GM18861 (cell line): ENCODE data around the gene AKT1.
"Not testable (repeated sequence)": the region's sequence is repeated elsewhere in the genome, so short reads cannot be mapped to it uniquely, and the experiment has no call there.

ENCODE experiments used
- ATAC-seq: cut with Tn5 transposase; IDR thresholded peaks from one replicate; pipeline ENCODE4 v1.9.1; 2021; ENCODE audit not compliant: unreplicated experiment

The AKT1 gene

GRCh38 chr14:104819361-104819781 lies 23.8 kb upstream of the AKT1 start:
- ATAC-seq, result no peak

- ATAC-seq, result no peak
Measured at GRCh38 chr14:104818714-104819161, 23.2 kb upstream of the AKT1 start.

GRCh38 chr14:104817930-104818713 lies 22.6 kb upstream of the AKT1 start:
- ATAC-seq, result no peak

- ATAC-seq, result no peak
Measured at GRCh38 chr14:104816616-104816884, 21.0 kb upstream of the AKT1 start.

- ATAC-seq, result not testable (repeated sequence)
Measured at GRCh38 chr14:104814701-104815100, 19.2 kb upstream of the AKT1 start.

GRCh38 chr14:104813286-104813685 lies 17.7 kb upstream of the AKT1 start:
- no peak for ATAC-seq

- no peak for ATAC-seq
Measured at GRCh38 chr14:104810316-104810715, 14.8 kb upstream of the AKT1 start.

GRCh38 chr14:104808456-104808855 lies 12.9 kb upstream of the AKT1 start:
- ATAC-seq, result no peak

- ATAC-seq, result no peak
Measured at GRCh38 chr14:104806625-104807465, 11.3 kb upstream of the AKT1 start.

GRCh38 chr14:104805941-104806624 lies 10.5 kb upstream of the AKT1 start:
- ATAC-seq, result no peak

GRCh38 chr14:104805326-104805678 lies 9.8 kb upstream of the AKT1 start:
- ATAC-seq, result no peak

- no peak for ATAC-seq
Measured at GRCh38 chr14:104804481-104805325, 9.2 kb upstream of the AKT1 start.

- no peak for ATAC-seq
Measured at GRCh38 chr14:104803912-104804410, 8.4 kb upstream of the AKT1 start.

GRCh38 chr14:104803280-104803911 lies 7.8 kb upstream of the AKT1 start:
- no peak for ATAC-seq

GRCh38 chr14:104802394-104803184 lies 7.0 kb upstream of the AKT1 start:
- ATAC-seq, result no peak

GRCh38 chr14:104801520-104802393 lies 6.2 kb upstream of the AKT1 start:
- no peak for ATAC-seq

GRCh38 chr14:104800771-104801519 lies 5.4 kb upstream of the AKT1 start, which contains the start of gene ZBTB42:
Gene ZBTB42 (plus strand): TSS chr14:104801101. CDS start chr14:104801198, 97 bp downstream.
- peak; percentile 22 for ATAC-seq
